HK-2 (cell line): ENCODE data around the gene BABAM2.
"Not testable (repeated sequence)": the region's sequence is repeated elsewhere in the genome, so short reads cannot be mapped to it uniquely, and the experiment has no call there.

Source experiments
- DNase-seq: peaks from one replicate; pipeline ENCODE4 v3.0.0-alpha.2; 2018; ENCODE audit not compliant: unreplicated experiment

Gene BABAM2

DNA sequence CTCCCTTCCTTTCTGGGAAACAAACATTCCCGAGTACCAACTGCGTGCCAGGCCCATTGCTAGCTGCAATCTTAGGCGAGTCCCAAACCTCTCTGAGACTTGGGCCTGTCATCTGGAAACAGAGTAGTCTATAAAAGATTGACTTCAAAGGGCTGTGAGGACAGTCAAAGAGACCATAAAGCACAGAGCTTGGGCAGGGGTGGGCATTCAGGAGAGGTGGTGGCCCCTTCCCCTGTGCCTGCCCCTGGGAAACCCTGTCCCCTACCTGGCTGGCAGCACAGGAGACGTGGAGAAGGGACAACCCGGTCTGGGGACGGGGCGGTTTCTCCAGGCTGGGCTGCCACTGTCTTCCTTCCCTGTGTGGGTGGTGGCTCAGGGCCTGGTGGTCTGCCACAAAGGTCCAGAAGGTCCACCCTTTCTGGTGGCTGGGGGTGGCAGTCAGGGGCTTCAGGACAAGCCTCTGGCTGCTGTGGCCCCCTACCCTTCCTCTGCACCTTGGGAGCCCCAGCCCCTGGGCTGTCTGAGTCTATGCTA is 468.2 kb downstream of the BABAM2 start:
- DNase-seq: no peak

DNA sequence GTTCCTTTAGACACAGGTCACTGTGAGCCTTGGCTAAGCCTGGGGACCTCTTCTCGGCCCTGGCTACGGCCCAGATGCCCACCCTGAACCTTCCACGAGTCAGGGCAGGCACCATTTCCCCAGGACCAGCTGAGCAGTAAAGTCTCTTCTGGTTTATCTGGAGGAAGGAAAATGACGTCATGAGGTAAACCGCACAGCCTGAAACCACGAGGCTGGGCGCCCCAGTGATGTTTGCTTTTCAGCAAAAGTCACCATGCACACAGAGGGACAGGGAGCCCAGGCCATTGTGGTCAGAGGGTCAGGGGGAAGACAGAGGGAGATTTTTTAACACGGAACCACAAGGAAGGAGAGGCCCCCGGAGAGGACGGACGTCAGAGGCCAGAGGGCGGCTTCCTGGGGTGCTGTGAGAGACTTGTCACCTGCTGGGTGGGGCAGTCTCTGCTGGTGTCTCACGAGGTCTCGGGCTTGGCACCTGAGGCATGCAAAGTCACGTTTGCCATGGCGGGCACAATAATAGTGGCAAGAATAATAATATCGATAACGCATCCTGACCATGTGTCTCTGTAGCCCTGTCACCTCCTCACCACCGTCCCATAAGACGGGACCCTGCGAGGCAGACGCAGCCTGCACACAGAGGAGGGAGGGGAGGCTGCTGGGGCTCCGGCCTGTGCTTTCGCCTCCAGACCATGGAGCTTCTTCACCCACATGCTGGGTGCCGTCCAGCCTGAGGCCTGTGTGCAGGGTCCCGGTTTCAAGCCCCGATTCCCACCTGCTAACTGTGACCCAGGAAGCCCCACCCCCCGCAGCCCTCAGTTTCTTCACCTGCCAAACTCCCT is 468.9 kb downstream of the BABAM2 start:
- peak; percentile 82 for DNase-seq

DNA sequence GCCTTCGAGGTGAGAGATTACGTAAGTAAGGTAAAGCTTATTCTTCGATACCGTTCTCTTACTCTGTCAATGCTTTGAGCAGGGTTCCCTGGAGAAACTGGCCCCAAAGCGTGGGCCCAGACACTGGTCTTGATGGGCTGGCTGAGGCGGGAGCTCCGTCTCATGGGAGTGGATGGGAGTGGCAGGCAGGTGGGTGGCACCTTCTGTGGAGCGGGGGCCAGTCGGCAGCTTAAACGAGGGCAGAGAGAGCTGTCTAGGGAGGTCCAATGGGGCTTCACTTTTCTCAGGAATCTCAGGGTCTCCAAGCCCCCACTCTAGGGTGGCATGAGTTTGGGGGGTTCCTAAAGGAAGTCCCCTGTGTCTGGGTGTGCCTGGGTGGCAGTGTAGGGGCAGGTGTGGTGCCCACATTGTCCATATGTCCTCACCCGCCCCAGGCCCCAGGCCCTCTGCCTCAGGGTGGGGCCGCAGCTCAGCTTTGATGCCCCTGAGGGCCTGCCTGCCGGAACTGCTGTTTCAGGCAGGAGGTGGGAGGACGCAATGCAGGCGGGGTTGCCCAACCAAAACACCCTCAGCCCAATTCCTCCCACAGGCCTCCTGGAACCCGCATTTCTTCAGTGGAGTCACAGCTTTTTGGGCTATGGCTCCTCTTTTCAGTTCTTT is 469.7 kb downstream of the BABAM2 start:
- DNase-seq: no peak

DNA sequence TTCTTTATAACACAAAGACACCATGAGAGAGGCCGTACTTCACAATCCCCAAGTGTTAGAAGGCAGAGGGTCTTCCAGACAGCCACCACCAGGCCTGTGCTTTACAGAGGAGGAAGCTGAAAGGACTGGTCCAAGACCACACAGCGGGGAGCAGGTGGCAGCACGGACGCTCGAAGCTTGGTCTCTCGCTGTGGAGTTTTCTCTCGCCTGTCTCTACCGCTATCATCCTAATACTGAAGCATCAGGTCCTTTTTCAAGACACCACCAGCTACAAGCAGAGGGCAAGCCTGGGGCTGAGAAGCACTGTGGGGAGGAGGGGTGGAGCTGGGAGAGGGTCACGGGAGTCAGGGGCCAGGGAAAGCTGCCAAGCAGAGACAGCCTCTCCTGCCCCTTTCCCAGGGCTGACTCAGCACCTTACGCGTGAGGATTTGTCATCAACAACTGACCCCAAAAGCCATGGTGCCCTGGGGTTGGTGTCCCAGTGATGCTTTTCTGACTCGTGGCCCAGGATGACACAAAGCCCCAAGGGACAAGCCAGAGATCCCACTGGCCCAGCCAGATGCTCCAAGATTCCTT is 470.3 kb downstream of the BABAM2 start:
- DNase-seq: peak; percentile 86

DNA sequence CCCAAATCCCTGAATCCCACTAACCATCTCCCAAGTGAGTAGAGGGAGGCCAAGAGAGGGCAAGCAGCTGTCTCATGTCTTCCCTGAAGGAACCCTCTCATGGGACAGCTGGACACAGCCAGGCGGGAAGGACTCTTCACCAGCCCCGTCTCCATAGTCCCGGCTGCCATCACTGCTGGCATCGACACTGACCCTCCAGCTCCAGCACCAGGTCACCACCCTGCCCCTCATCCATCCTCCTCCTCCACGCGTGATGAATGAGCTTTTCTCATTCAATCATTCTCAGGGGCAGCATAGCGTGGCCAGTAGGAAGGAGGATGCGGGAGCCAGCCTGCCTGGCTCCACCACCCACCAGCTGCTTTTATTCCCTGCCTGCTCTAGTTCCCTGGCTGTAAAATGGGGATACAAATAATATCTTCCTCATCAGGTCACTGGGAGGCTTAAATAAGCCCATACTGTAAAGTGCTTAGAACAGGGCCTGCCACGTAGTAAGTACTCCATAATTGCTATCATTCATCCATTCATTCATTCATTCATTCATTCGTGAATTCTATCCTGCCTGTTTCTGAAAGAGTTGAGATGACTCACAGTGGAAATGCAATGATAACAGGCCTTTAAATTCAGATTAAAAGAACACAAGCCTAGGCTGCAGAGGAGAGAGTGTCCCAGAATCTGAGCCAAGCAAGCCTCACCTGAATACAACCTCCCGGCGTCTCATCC is 471.6 kb downstream of the BABAM2 start:
- no peak for DNase-seq

DNA sequence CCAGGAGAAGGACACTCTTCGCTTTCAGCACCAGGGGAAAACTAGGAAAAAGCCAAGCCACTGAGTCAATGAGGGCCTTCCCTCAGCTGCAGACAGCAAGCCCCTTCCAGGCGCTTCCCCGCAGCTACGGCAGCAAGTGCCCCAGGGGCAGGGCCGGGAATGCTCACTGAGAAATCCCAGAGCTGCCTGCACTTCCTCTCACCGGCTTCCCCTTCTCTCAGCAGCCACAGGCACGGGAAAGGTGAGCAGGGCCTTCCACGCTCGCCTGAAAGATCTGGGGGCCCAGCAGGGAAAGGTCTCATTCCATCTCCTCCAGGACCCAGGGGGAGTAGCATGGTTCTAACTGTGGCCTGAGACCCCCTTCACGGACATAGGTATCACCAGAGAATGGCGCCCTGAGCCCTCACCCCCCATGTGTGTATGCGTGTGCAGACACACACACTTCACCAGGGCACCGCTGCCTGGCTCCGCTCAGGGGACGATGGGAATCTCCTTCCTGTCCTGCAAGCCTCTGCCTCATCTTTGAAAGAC is 472.5 kb downstream of the BABAM2 start:
- no peak for DNase-seq

DNA sequence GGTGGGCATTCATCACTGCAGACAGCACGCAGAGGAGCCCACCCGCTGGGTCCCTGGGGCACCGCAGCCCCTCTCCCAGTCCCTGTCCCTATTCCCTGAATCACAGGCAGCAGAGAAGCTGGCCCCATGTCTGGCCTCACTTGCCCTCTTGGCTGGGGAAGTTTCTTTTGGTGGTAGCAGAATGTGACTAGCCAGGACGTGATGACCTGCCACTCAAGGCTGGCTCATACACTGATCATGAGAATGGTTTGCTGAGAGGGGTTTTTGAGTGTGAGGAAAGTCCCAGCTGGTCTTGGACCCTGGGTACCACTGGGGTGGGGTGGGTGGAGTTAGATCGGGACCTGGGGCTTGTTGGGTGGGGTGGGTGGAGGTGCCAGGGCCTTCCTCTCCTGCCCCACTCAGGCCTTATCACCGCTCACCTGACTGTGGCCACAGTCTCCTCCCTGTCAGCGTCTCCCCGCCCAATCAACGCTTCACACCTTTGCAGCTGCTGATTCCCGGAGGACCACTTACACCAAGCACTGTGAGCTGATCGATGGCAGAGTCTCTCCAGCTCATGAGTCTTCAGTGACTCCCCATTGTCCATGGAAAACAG is 473.3 kb downstream of the BABAM2 start:
- DNase-seq: no peak

DNA sequence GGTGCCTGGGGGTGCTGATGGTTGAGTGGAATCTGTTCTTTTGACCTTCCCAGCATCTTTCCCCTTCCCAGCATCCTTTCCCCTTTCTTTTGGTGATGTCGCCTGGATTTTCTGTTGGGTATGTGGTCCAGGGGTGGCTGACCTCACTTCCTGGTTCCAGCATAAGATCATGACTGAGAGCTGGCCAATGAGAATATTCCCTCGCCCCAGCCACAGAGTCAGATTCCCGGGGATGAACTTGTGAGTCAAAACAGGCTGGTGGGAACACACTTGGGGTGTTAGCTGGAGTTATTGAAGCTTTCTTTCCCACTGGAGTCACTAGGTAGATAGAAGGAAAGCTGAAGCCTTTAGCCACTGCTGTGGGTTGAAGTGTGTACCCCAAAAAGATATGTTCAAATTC is 474.1 kb downstream of the BABAM2 start:
- DNase-seq: peak; percentile 42

DNA sequence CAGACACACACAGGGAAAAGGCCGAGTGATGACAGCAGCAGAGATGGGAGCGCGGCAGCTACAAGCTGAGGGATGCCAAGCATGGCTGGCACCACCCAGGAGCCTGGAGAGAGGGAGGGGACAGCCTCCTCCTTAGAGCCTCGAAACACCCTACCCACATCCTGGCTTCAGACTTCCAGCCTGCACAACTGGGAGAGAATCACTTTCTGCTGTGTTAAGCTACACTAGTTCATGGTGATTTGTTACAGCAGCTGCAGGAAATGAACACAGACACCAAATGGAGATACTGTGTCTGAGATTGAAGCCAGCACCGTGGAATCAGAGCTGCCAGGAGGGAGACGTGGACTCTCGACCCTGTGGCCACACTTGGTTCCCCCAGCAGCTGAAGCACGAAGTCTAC is 474.6 kb downstream of the BABAM2 start:
- DNase-seq: no peak

DNA sequence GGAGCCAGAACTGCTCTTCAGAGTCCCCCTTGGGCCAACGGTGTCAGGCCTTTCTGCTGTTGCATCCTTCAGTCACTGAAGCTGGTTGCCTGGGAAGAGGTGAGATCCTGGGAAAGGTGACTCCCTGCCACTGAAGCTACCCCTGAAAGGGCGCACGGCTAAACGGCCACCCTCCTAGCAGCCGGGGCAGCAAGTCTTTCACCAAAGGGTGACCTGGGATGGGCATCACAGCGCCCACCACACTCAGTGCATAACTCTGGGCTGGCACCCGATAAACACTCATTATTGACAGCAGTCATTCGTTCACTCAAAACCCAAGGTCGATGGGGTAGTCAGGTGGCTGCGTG is 475.6 kb downstream of the BABAM2 start:
- no peak for DNase-seq

DNA sequence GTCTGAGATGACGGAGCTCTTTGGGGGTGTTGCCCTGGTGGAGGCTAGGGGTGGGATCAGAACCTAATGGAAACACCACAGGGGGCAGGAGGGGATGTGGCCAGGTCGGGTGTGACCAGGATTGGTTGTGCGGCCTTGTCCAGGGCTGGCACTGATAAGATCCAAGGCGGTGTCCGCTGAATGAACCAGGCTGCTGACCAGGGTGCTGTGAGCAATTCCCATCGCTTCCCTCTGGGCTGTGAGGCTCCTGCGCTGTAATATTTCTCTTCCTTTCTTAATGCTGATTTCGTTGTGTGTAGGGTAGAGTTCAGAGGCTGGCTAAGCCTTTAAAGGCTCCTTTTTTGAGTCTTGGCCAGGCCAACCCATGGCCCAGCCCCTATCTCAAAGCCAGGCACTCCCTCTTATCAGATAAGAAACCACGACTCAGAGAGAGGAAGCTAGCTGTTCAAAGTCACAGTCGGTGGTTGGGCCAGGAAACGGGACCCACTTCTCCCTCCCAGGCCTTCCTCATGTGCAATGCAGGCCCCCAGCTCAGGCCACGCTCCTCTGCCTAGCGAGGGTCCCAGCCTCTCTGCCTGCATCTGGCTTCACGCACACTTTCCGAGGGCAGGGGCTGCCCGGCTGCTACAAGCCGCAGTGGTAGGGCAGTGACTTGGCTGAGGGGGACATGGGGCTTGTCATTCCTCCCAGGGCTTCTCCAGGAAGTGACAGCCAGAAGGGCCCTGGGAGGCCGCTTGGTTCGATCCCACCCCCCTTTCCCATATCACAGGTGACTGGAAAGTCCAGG is 476.2 kb downstream of the BABAM2 start:
- DNase-seq: no peak

DNA sequence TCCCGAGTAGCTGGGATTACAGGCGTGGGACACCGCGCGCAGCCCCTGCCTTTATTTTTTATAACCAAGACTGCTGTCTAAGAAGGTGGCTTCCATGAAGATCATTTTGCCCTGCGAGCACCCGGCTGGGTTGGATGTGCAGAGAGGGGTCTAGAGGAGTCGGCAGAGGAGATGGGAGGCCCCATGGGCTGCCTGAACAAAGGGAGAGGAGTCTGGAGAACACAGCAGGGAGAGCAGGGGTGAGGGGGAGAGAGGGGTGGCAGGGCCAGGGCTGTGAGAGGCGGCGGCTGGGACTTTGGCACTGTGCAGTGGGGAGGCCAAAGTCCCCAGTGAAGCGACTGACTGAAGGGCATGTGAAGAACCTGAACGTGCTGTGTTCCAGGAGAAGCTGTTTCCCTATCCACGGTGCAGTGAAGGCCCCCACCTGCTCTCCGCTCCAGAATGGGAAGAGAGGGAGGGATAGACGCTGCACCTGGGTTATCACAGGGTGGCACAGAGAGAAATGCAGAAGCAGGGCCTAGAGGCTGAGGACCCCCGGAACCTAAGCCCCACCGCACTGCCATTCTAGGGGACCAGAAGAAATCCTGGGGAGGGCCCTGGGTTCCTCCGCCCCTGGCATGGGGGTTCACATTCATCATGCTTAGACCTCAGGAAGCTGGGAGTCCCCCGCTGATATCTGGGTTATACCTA is 477.3 kb downstream of the BABAM2 start:
- DNase-seq: no peak

DNA sequence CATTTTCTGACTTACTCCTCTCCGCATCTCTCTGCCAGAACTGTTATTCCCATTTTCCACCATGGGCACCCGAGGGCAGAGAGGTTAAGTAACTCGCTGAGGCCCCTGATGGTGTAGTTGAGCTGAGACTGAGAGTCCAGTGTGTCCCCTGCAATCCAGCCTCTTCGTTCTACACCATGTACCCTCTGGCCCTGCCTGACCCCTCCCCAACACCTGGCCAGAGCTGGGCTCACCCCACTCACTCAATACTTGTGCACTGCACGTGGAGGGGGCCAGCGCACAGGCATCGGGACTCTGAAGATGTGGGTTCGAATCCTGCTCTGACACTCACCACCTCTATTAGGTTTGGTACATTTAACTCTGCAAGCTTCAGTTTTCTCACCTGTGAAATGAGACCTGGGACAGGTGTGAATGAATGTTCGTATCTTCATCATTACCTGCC is 477.8 kb downstream of the BABAM2 start:
- DNase-seq: no peak

DNA sequence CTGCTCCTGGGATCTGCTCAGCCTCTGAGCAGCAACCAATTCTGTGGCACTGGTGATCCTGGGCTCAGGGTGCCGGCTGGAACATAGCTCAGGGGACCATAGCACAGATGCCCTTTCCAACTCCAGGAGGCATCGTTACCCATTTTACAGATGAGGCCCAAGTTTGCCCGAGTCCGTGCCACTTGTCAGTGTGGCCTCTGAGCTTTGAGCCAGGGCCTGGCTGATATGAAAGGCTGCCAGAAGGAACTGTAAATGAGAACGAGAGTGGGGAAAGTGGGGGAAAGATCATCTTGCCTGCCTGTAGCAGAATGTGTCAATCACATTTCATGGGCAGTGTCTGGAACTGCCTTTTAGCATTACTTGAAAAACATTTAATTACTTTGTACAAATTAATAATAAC is 478.8 kb downstream of the BABAM2 start:
- no peak for DNase-seq

DNA sequence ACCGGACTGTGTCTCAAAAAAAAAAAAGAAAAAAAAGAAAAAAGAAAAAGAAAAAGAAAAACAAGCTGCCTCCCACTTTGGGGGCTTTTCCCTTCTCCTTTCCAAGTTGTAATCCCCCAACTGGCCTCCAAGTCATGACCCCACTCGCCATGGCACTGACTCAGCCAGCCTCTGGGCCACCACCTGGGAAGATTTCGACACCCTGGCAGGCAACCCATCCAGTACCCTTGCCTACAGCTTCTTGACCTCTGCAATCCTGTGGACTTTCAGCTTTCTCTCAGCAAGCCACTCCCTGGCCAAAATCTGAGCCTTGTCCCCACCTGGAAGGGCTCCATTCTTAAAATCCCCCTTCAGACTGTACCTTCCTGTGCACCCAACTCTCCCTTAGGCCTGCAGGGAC is 479.8 kb downstream of the BABAM2 start:
- DNase-seq: no peak

DNA sequence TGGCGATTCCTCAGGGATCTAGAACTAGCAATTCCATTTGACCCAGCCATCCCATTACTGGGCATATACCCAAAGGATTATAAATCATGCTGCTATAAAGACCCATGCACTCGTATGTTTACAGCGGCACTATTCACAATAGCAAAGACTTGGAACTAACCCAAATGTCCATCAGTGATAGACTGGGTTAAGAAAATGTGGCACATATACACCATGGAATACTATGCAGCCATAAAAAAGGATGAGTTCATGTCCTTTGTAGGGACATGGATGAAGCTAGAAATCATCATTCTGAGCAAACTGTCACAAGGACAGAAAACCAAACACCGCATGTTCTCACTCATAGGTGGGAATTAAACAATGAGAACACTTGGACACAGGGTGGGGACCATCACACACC is 481.2 kb downstream of the BABAM2 start:
- DNase-seq: not testable (repeated sequence)

DNA sequence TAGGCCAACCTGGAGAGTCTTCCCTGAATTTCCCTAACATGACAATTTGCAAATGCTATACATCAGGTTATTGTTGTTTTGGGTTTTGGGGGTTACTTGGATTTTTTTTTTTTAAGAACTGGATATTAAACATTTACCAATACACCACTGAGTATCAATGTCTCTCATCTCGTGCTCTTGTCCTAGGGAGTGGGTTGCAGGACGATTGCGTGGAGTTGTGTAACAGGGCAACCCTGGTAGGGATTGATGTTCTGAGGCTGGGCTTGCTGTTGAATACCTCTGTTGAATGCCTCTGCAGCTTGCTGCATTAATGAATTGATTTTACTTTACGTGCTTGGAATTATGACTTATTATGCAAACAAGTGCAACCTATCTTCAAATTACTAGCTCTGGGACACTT is 483.3 kb downstream of the BABAM2 start:
- DNase-seq: no peak

DNA sequence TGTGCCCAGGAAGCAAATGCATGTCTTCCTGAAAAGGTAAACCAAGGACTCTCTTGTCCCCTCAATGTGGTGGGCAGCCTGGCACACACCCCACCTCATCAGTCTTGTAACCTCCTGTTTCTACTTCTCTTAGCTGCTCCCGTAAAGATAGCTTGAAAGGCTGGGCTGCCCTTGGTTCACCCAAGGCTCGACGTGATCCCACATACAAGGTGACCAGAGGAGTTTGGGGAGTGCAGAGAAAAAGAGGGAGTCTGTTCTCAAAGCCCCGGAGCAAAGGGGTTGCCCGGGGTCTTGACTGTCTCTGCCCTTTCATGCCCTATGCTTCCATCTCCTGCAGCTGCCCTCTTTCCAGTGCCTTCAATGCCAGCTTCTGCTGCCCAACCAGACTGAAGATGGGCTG is 483.8 kb downstream of the BABAM2 start:
- no peak for DNase-seq

DNA sequence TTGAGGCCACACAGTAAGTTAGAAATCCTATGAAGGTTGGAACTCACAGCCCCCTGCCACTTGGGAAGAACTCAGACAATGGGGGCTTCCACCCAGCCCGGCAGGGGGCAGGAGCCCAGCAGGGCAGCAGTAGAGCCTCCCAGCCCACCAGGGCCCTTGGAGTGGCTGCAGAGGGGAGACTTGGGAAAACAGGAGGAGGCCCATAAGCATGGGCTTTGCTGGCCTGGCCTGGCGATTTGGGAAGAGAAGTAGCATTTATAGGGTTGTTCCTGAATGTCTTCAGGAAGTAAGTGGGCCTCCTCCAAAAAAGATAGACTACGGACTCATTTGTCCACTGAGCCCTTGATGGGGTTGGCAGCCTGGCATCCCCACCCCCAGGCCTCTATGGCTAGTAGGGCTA is 484.7 kb downstream of the BABAM2 start:
- DNase-seq: no peak
